ENCODE measurements around the gene COG5. TPM values are rescaled to one million over a fixed set of nuclear protein-coding genes. Genes with fewer than 3 reads are reported as not detected.

COG5 gene
- total and polyA plus RNA-seq, 5 donors = 18.5 to 59.2 (median 42.2) TPM

GRCh38 chr7:107206706-107207105 is 357.0 kb downstream of the COG5 start:
- H3K27me3 ChIP-seq (ENCODE audit: control insufficient read depth, insufficient read depth) = no peaks in the 10 kb centered on the region
- WGBS = 56% methylated on average over 3 of the region's 3 CpGs
- H3K9me3 ChIP-seq (ENCODE audit: control insufficient read depth, low read length) = no peaks in the 10 kb centered on the region
- no peak for ATAC-seq
- H3K27ac ChIP-seq (ENCODE audit: low read length) = no peak overlapping the region
- peaks cover 7% of the 10 kb centered on the region for H3K4me1 ChIP-seq (ENCODE audit: control insufficient read depth, insufficient read depth, low read length)
- no peak for DNase-seq
- intact Hi-C loops (cut with DNase I) = loop anchor here in 3 of 4 donors (10.0 kb wide), 3 partner anchors 68 to 518 kb away; partner anchors contain the start of gene GPR22 (in 1 of the 3)
- H3K4me3 ChIP-seq (ENCODE audit: low read length) = no peak overlapping the region

GRCh38 chr7:107206136-107206535 is 357.6 kb downstream of the COG5 start:
- WGBS = 97% methylated on average over 6 of the region's 6 CpGs
- ATAC-seq (no peak), DNase-seq (no peak)
- Histone ChIP-seq H3K4me1 (ENCODE audit: control insufficient read depth, insufficient read depth, low read length) (peaks cover 7% of the 10 kb centered on the region), H3K9me3 (ENCODE audit: control insufficient read depth, low read length) (no peaks in the 10 kb centered on the region), H3K4me3 (ENCODE audit: low read length) (no peak overlapping the region), H3K27me3 (ENCODE audit: control insufficient read depth, insufficient read depth) (no peaks in the 10 kb centered on the region), H3K27ac (ENCODE audit: low read length) (no peak overlapping the region)
- intact Hi-C loops (cut with DNase I) = loop anchor here in 3 of 4 donors (10.0 kb wide), 3 partner anchors 69 to 519 kb away; partner anchors contain the start of gene GPR22 (in 1 of the 3)

GRCh38 chr7:107203607-107204006 is 360.1 kb downstream of the COG5 start:
- Histone ChIP-seq H3K27ac (ENCODE audit: low read length) (no peak overlapping the region), H3K9me3 (ENCODE audit: control insufficient read depth, low read length) (no peaks in the 10 kb centered on the region), H3K27me3 (ENCODE audit: control insufficient read depth, insufficient read depth) (no peaks in the 10 kb centered on the region), H3K4me3 (ENCODE audit: low read length) (no peak overlapping the region), H3K4me1 (ENCODE audit: control insufficient read depth, insufficient read depth, low read length) (peaks cover 7% of the 10 kb centered on the region)
- WGBS = 93% methylated on average over 7 of the region's 7 CpGs
- DNase-seq (no peak), ATAC-seq (no peak)
- intact Hi-C loops (cut with DNase I) = loop anchor here in 3 of 4 donors (10.0 kb wide), 3 partner anchors 71 to 521 kb away; partner anchors contain the start of gene GPR22 (in 1 of the 3)

GRCh38 chr7:107201795-107202450 is 361.8 kb downstream of the COG5 start:
- H3K27ac ChIP-seq (ENCODE audit: low read length) = no peak overlapping the region
- H3K4me1 ChIP-seq (ENCODE audit: control insufficient read depth, insufficient read depth, low read length) = no peaks in the 10 kb centered on the region
- DNase-seq (peak; percentile 36 to 74 (median 61)), ATAC-seq (peak; percentile 81 to 85)
- H3K27me3 ChIP-seq (ENCODE audit: control insufficient read depth, insufficient read depth) = no peaks in the 10 kb centered on the region
- no peaks in the 10 kb centered on the region for H3K9me3 ChIP-seq (ENCODE audit: control insufficient read depth, low read length)
- no peak overlapping the region for H3K4me3 ChIP-seq (ENCODE audit: low read length)
- 49% methylated on average over 4 of the region's 4 CpGs for WGBS
- intact Hi-C loops (cut with DNase I) = loop anchor here in 3 of 4 donors (10.0 kb wide), 3 partner anchors 73 to 523 kb away; partner anchors contain the start of gene GPR22 (in 1 of the 3)

- Histone ChIP-seq H3K4me1 (ENCODE audit: control insufficient read depth, insufficient read depth, low read length) (no peaks in the 10 kb centered on the region), H3K9me3 (ENCODE audit: control insufficient read depth, low read length) (no peaks in the 10 kb centered on the region), H3K27ac (ENCODE audit: low read length) (no peak overlapping the region), H3K27me3 (ENCODE audit: control insufficient read depth, insufficient read depth) (no peaks in the 10 kb centered on the region), H3K4me3 (ENCODE audit: low read length) (no peak overlapping the region)
- 92% methylated on average over 10 of the region's 10 CpGs for WGBS
- DNase-seq (no peak), ATAC-seq (no peak)
- intact Hi-C loops (cut with DNase I) = no loop called here
Observed at GRCh38 chr7:107196834-107197610, 366.7 kb downstream of the COG5 start.

- intact Hi-C loops (cut with DNase I) = no loop called here
- Histone ChIP-seq H3K27ac (ENCODE audit: low read length) (no peak overlapping the region), H3K4me1 (ENCODE audit: control insufficient read depth, insufficient read depth, low read length) (no peaks in the 10 kb centered on the region), H3K27me3 (ENCODE audit: control insufficient read depth, insufficient read depth) (no peaks in the 10 kb centered on the region), H3K9me3 (ENCODE audit: control insufficient read depth, low read length) (no peaks in the 10 kb centered on the region), H3K4me3 (ENCODE audit: low read length) (no peak overlapping the region)
- WGBS = 40% methylated on average over 1 of the region's 1 CpG
- no peak for DNase-seq
- ATAC-seq = no peak
Observed at GRCh38 chr7:107194052-107194451, 369.7 kb downstream of the COG5 start.

GRCh38 chr7:107190090-107190489 is 373.6 kb downstream of the COG5 start:
- DNase-seq (no peak), ATAC-seq (no peak)
- Histone ChIP-seq H3K27ac (ENCODE audit: low read length) (no peak overlapping the region), H3K4me1 (ENCODE audit: control insufficient read depth, insufficient read depth, low read length) (peaks cover 1% of the 10 kb centered on the region), H3K4me3 (ENCODE audit: low read length) (no peak overlapping the region), H3K9me3 (ENCODE audit: control insufficient read depth, low read length) (no peaks in the 10 kb centered on the region), H3K27me3 (ENCODE audit: control insufficient read depth, insufficient read depth) (no peaks in the 10 kb centered on the region)
- intact Hi-C loops (cut with DNase I) = no loop called here
- WGBS = 96% methylated on average over 2 of the region's 2 CpGs

- ATAC-seq = no peak
- intact Hi-C loops (cut with DNase I) = no loop called here
- no peak overlapping the region for H3K4me3 ChIP-seq (ENCODE audit: low read length)
- no peak for DNase-seq
- no peaks in the 10 kb centered on the region for H3K27me3 ChIP-seq (ENCODE audit: control insufficient read depth, insufficient read depth)
- no peaks in the 10 kb centered on the region for H3K9me3 ChIP-seq (ENCODE audit: control insufficient read depth, low read length)
- peak overlapping the region; percentile 52 for H3K27ac ChIP-seq (ENCODE audit: low read length)
- whole genome bisulfite sequencing = 78% methylated on average over 2 of the region's 2 CpGs
- peaks cover 1% of the 10 kb centered on the region for H3K4me1 ChIP-seq (ENCODE audit: control insufficient read depth, insufficient read depth, low read length)
Observed at GRCh38 chr7:107187774-107188173, 375.9 kb downstream of the COG5 start.

- WGBS = 95% methylated on average over 4 of the region's 4 CpGs
- Histone ChIP-seq H3K27ac (ENCODE audit: low read length) (no peak overlapping the region), H3K4me3 (ENCODE audit: low read length) (no peak overlapping the region), H3K4me1 (ENCODE audit: control insufficient read depth, insufficient read depth, low read length) (peaks cover 1% of the 10 kb centered on the region), H3K9me3 (ENCODE audit: control insufficient read depth, low read length) (no peaks in the 10 kb centered on the region), H3K27me3 (ENCODE audit: control insufficient read depth, insufficient read depth) (no peaks in the 10 kb centered on the region)
- no peak for DNase-seq
- ATAC-seq = no peak
- intact Hi-C loops (cut with DNase I) = no loop called here
Observed at GRCh38 chr7:107186240-107186639, 377.5 kb downstream of the COG5 start.

GRCh38 chr7:107185716-107186115 is 378.0 kb downstream of the COG5 start:
- Histone ChIP-seq H3K4me3 (ENCODE audit: low read length) (no peak overlapping the region), H3K27me3 (ENCODE audit: control insufficient read depth, insufficient read depth) (no peaks in the 10 kb centered on the region), H3K4me1 (ENCODE audit: control insufficient read depth, insufficient read depth, low read length) (peaks cover 3% of the 10 kb centered on the region), H3K27ac (ENCODE audit: low read length) (no peak overlapping the region), H3K9me3 (ENCODE audit: control insufficient read depth, low read length) (no peaks in the 10 kb centered on the region)
- ATAC-seq (no peak), DNase-seq (no peak)
- intact Hi-C loops (cut with DNase I) = no loop called here
- 88% methylated on average over 4 of the region's 4 CpGs for WGBS

- H3K9me3 ChIP-seq (ENCODE audit: control insufficient read depth, low read length) = no peaks in the 10 kb centered on the region
- H3K27me3 ChIP-seq (ENCODE audit: control insufficient read depth, insufficient read depth) = no peaks in the 10 kb centered on the region
- intact Hi-C loops (cut with DNase I) = no loop called here
- WGBS = 88% methylated on average over 5 of the region's 5 CpGs
- H3K4me1 ChIP-seq (ENCODE audit: control insufficient read depth, insufficient read depth, low read length) = peaks cover 5% of the 10 kb centered on the region
- no peak for DNase-seq
- no peak overlapping the region for H3K27ac ChIP-seq (ENCODE audit: low read length)
- H3K4me3 ChIP-seq (ENCODE audit: low read length) = no peak overlapping the region
- no peak for ATAC-seq
Observed at GRCh38 chr7:107181172-107181571, 382.5 kb downstream of the COG5 start.
